H1 (cell line): Measurements from ENCODE around the gene SPHKAP.

ENCODE experiments used
- ATF3 ChIP-seq: IDR thresholded peaks from 2 replicates; pipeline ENCODE4 v1.6.1; 2011; ENCODE audit warnings: low read depth, mild to moderate bottlenecking, low read length; ENCODE audit not compliant: insufficient read depth
- HDAC2 ChIP-seq, 2 experiments: fragments of 300-600 bp in 1 of 2; sonication (generic) in 1 of 2; IDR thresholded peaks; 2 replicates each; pipeline ENCODE4 v1.6.1; 2011 to 2012; ENCODE audit warnings: low read depth in 2 of 2, low read length in 2 of 2, mild to moderate bottlenecking in 2 of 2, moderate library complexity in 2 of 2, borderline replicate concordance in 1 of 2, inconsistent platforms in 1 of 2
- MAFK ChIP-seq: IDR thresholded peaks from 2 replicates; pipeline ENCODE4 v1.6.1; 2012; ENCODE audit warnings: low read depth, mild to moderate bottlenecking, improper control_type of control experiment, low read length
- ZNF274 ChIP-seq: IDR thresholded peaks from 2 replicates; pipeline ENCODE4 v1.7.0; 2012; ENCODE audit warnings: low read length, borderline replicate concordance; ENCODE audit errors: extremely low read depth

DNA sequence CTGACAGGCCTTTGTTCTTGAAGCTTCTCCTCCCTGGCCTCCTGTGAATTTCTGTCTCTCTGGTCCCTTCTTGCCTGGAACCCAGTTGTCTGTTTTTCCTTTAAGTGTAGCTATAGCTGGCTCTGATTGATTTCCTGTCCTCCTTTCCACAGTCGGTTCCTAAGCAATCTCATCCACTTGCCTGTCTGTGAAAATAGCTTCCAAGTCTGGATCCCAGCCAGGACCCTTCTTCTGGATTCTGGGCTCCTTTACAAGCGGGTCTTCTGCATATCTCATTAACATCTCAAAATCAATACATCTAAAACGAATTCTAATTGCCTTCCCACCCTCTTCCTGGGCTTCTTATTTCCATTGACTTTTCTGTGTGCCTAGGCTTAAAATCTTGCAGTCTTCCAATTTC is 185.1 kb downstream of the SPHKAP start:
- no peak for TF ChIP-seq HDAC2 (IDR thresholded peaks at IDR 0.05; ENCODE audit: borderline replicate concordance in 1 of 2, low read depth in 2 of 2, low read length in 2 of 2)
- no peak for TF ChIP-seq MAFK
- TF ChIP-seq ZNF274, result no peak
- no peak for TF ChIP-seq ATF3
